ENCODE data around the gene DLEC1. TPM values are rescaled to one million over a fixed set of nuclear protein-coding genes. Genes with fewer than 3 reads are reported as not detected.

DLEC1 gene, protein sequence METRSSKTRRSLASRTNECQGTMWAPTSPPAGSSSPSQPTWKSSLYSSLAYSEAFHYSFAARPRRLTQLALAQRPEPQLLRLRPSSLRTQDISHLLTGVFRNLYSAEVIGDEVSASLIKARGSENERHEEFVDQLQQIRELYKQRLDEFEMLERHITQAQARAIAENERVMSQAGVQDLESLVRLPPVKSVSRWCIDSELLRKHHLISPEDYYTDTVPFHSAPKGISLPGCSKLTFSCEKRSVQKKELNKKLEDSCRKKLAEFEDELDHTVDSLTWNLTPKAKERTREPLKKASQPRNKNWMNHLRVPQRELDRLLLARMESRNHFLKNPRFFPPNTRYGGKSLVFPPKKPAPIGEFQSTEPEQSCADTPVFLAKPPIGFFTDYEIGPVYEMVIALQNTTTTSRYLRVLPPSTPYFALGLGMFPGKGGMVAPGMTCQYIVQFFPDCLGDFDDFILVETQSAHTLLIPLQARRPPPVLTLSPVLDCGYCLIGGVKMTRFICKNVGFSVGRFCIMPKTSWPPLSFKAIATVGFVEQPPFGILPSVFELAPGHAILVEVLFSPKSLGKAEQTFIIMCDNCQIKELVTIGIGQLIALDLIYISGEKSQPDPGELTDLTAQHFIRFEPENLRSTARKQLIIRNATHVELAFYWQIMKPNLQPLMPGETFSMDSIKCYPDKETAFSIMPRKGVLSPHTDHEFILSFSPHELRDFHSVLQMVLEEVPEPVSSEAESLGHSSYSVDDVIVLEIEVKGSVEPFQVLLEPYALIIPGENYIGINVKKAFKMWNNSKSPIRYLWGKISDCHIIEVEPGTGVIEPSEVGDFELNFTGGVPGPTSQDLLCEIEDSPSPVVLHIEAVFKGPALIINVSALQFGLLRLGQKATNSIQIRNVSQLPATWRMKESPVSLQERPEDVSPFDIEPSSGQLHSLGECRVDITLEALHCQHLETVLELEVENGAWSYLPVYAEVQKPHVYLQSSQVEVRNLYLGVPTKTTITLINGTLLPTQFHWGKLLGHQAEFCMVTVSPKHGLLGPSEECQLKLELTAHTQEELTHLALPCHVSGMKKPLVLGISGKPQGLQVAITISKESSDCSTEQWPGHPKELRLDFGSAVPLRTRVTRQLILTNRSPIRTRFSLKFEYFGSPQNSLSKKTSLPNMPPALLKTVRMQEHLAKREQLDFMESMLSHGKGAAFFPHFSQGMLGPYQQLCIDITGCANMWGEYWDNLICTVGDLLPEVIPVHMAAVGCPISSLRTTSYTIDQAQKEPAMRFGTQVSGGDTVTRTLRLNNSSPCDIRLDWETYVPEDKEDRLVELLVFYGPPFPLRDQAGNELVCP (N-terminal part only)
- 0.10 TPM for total RNA-seq

DNA sequence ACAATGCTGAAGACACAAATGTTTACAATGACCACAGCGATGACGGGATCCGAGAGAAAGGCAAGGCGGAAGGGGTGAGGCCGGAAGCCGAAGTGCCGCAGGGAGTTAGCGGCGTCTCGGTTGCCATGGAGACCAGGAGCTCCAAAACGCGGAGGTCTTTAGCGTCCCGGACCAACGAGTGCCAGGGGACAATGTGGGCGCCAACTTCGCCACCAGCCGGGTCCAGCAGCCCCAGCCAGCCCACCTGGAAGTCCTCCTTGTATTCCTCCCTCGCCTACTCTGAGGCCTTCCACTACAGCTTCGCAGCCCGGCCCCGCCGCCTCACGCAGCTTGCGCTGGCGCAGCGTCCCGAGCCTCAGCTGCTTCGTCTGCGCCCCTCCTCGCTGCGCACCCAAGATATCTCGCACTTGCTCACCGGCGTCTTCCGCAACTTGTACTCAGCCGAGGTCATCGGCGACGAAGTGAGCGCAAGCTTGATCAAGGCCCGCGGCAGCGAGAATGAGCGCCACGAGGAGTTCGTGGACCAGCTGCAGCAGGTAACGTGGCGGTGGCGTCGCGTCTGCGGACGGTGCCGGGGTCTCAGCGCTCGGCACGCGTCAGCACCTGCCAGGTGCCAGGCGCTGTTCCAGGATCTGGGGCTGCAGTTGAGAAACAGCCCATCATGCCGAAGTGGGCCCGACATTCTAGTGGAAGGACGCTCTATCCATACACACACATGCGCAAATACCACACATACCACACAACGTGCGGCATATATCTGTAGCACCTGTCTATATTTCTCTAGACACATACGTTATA is at the start of gene DLEC1:
DLEC1 (plus strand) TSS at position 108 of the 798 bp plus-strand sequence; CDS start at position 126, 18 bp downstream.
- peak; percentile 78 for DNase-seq

DNA sequence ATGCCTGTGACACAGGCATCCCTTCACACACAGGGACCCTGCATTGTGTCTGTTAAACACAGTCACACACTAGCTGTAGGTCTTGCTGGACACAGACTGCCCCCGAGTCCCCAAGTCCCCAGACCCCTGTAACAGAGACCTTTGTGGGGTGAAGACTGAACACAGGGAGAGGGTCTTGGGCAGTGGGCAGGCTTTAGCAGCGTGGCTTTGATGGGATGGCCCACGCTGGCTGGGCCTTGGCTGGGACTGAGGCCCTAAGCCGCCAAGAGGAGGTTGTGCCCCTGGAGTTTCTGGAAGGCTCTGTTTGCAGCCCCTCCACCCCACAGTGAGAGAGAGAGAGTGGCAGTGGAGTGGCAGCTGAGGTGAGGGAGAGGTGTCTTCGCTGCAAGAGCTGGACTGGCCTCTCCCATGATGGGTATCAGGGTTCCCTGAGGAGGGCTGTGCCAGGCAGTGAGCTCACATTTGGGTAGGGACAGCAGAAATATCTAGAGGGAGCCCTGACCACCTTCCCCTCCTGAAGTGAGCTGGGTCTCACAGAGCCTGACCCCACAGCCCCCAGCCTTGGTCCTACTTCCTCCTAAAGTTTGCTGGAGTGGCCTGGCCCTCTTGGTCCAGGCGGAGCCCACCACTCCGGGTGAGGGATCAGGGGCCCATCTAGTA is 49.1 kb upstream of the DLEC1 start:
- DNase-seq: no peak

GRCh38 chr3:37990527-37990926 is 48.5 kb upstream of the DLEC1 start, which contains the start of gene VILL:
TSS of gene VILL (plus strand) at chr3:37990786. CDS start at chr3:37993673, 2,887 bp downstream.
- DNase-seq: peak; percentile 45

GRCh38 chr3:37991109-37991508 is 47.9 kb upstream of the DLEC1 start:
- no peak for DNase-seq

DNA sequence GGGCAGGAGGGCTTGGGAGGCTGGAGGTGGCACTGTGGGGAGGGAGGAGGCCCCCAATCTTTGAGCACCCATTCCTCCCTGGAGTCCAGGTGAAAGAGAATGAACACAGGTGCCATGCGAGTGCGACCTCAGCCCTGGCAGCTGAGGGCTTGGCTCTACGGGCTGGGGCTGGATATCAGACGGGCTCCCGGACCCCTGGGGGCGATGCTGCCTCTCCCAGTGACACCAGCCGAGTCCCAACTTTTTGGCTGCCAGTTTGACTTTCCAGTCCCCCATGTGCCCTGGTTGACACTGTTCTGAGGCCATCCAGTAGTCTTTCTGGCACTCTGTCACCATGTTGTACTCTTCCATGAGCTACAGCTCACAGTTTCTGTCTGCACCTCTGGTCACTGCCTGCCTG is 47.2 kb upstream of the DLEC1 start:
- DNase-seq: no peak

DNA sequence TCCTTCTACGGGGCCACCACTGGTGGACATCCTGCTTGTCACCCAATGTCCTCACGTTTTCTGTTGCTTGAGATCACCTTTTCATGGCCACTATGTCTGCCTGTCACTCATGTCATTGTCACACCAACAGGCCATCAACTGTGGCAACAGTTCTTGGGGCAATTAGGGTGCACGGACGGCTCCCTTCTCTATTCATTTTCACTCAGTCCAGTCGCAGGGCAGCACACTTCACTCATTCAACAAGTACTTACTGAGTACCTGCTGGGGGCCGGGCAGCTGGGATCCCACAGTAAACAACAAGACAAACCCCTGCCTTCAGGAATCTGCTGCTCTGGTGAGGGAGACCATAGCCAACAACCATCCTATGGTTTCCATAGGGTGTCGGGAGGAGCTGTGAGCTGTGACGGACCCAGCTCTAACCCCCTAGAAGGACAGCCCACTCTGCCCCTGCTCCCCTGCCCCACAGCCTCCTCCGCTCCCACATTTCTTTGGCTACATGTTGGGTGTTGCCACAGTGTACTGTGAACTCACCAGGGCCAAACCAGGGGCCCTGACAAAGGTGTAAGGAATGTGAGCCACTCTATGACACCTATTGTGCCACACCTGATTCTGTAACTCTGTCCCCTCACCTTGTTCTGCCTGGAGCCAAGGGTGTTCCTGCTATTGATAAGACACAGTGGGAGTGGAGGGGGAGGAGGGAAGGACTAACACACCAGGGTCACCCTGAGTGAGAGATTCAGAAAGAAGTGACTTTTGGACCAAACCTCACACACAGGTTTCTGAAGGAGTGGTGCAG is 46.5 kb upstream of the DLEC1 start:
- no peak for DNase-seq

DNA sequence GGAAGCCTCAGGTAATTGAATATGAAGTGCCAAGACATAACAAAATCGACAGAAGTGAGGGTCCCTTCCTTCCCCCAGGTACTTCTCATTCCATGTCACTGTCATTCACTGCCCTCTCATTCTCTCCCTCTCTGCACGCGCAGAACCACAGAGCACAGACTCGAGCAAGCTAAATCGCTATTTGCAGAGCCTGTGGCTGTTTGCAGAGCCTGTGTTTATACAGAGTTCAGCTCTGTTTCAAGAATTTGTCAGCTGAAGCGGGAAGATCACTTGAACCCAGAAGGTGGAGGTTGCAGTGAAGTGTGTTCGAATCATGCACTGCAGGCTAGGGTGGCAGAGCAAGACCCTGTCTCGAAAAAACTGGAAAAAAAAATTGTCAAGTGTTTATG is 45.9 kb upstream of the DLEC1 start:
- no peak for DNase-seq

GRCh38 chr3:37993460-37993819 is 45.6 kb upstream of the DLEC1 start:
- no peak for DNase-seq

- peak; percentile 79 for DNase-seq
These were observed 45.0 kb upstream of the DLEC1 start for GRCh38 chr3:37993820-37994638.

DNA sequence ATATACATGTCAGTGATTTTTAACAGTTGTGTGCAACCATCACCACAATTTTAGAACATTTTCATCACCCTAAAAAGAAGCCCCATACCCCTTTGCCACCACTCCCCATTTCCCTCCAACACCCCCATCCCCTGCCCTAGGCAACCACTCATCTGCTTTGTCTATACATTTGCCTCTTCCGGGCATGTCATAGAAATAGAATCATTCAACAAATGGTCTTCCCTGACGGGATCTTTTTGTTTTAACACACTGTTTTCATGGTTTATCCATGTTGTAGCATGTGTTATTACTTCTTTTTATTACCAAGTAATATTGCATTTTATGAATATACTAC is 44.4 kb upstream of the DLEC1 start:
- DNase-seq: no peak

DNA sequence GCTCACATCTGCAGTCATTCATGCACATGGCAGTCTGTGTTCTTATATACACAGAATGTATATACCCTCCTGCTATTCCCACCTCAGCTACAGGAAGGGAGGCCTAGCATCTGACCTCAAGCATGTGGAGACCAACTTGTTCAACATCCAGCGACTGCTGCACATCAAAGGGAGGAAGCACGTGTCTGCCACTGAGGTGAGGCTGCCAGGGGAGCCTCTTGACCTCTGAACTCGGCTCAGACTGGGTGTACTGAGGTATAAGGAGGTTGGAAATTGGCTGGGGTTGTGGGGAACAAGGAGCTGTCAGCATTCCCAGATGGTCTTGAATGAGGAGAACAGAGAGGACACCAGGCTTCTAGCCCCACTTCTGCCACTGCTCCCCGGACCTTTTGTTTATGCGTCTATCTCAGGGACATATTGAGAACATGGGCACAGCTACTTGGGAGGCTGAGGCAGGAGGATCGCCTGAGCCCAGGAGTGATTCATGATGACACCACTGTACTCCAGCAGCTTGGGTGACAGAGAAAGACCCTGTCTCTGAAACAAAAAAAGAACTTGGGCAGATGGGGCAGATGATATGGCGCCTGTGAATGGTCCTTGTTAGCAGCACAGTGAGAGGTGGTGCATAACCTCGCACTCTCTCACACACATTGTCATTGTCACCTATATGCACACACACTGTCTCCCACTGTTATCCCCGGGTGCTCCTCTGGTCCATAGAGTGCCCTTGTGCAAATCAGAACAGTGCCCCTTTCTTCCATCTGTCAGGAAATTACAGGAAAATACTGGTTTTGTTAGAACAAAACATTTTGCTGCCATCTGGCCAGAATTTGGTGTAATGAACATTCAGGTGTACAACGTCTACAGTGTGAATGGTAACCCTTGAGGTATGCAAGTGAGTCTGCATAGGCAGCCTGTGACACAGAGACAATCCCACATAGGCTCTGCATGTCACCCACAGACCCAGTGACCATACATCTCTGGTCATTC is 43.1 kb upstream of the DLEC1 start:
- DNase-seq: no peak

DNA sequence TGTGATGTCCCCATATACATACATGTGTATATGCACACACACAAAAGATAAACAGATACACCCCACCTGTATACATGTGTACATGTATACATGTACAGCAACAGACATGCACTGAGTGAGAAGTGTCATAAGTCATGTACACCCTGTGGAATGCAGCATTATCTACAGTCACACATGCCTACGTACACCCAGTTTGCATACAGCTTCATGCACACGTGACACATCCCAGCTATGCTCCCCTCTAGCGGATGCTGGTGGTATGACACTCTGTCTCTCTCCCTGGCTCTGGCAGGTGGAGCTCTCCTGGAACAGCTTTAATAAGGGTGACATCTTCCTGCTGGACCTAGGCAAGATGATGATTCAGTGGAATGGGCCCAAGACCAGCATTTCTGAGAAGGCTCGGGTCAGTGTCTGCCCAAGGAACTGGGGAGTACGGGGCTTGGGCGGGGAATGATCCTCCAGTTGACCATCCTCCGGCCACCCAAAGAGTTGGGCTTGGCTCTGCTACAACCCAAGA is 42.2 kb upstream of the DLEC1 start:
- peak; percentile 89 for DNase-seq

GRCh38 chr3:37997342-37997741 is 41.7 kb upstream of the DLEC1 start:
- no peak for DNase-seq

- DNase-seq: no peak
These were observed 41.1 kb upstream of the DLEC1 start for GRCh38 chr3:37997791-37998370.

DNA sequence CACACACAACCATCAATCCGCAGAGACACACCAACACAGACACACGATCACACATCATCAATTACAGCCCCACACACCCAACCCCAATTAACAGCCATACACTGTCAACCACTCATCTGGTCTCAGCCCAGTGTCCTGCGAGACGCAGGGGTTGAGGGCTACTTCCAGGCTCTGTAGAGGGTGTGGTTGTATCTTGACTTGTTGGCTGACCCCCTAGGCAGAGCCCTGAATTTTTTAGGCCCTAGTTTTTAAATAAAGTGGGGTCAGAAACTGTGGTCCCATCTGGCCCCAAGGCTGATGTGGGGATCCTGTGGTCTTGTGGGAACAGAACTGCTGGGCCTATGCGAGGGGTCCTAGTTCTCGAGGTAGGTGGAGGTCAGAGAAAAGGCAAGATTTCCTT is 39.2 kb upstream of the DLEC1 start:
- DNase-seq: no peak

DNA sequence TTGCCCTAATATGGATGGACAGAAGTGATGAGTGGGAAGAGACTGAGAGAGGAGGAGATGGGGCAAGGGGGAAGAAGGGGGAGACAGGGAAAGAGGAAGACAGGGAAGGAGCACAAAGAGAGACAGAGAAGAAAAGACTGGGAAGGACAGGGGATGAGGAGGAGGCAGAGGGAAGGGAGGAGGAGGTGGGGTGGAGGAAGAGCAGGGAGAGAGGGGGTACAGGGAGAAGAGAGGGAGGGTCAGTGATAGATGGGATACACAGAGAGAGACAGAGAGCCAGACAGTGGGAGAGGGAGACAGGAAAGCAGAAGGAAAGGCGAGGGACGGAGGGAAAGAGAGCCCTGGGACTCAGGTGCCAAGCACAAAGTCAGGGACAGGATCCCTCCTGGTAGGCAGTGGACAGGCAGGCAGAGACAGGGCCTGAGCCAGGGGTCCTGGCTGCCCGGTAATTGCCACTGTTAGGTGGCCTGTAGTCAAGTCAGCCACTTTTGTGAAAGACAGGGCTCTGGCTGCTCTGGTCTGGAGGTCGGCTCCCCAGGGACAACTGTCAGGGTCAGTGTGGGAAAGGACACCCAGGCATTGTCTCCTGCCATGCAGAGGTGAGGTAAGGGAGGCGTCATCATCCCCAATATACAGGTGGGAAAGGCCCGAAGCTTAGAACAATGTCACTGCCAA is 38.6 kb upstream of the DLEC1 start:
- DNase-seq: no peak

- no peak for DNase-seq
These were observed 38.0 kb upstream of the DLEC1 start for GRCh38 chr3:38000965-38001455.

All from tongue (tissue), 2 donors.